SKM-1 (cell line): ENCODE results near the gene FCGBP.
A peak's percentile ranks its signal among the peaks of the same experiment; 100 is the strongest.
"Not testable (repeated sequence)": the region's sequence is repeated elsewhere in the genome, so short reads cannot be mapped to it uniquely, and the experiment has no call there.

Experiments
- DNase-seq: peaks from one replicate; lab custom pipeline; 2025; ENCODE audit not compliant: unreplicated experiment; lab: John Stamatoyannopoulos, UW

FCGBP gene

DNA sequence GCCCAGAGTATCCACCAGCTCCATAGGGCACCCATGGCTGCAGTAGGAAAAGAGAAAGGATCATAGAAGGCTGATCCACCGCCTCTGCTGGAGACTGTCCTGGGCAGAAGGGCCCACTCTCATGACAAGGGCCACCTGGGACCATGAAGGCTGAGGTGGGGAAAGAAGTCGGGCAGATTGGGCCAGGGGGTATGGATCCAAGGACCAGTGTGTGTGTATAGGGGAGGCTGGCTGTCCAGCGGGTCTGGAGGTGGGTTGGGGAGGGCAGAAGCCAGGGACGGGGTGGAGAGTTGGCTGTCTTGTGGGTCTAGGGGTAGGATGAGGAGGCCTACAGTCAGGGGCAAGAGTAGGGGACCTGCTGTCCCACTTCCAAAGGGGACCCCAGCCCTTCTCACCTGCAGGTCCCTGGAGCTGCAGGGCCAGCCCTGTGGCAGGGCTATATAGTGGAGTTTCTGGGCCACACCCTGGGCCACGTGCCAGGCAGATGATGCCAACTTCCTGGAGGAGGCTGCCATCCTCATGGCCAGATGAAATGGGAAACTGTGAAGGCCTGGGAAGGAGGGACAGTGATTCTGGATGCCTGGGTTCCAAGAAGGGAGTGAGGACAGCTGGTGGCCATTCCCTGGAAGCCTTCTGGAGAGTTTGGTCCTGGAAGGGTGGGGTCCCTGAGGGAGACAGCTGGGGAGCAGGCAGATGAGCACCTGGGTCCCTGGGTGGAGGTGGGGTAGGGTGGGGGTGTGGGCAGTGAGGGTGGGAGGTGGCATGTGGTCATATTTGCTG, at the start of gene FCGBP:
FCGBP (minus strand) TSS at position 51 of the 780 bp plus-strand sequence.
- no peak for DNase-seq

DNA sequence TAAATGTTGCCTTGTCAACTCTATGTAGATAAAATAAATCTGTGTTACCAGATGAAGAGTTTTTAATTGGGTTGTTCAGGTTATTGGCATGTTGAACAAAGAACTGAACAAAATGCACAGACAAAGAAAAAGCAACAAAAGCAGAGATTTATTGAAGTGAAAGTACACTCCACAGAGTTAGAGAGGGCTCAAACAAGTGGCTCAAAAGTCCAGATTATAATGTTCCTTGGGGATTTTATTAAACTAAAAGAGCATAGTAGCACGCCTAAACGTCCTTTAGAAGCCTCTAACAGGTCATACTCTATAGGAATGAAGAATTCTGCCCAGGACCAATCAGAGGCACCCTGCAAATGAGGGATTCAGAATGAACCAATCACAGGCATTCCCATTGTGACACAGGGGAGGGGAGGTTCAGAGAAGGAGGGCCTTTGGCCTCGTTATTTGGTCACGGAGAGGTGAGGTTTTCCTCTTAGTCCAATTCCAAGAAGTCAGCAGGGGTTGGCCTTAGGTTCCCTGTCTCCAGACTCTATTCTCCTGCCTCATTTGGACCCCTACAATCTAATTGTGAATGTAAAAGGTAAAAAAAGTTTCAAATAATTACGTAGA, 49.4 kb upstream of the FCGBP start:
- no peak for DNase-seq

DNA sequence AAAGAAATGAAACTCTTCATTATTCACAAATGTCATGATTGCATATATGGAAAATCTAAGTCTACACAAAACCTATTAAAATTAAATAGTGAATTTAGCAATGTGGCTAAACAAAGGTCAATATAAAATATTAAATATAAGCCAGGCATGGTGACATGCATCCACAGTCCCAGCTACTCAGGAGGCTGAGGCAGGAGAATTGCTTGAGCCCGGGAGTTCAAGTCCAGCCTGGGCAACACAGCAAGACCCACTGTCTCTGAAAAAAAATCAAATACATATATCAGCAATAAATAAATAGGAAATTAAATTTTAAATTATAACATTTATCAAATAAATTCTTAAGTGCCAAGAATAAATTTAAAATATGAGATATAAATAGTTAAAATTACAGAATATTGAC, 48.4 kb upstream of the FCGBP start:
- DNase-seq = no peak

DNA sequence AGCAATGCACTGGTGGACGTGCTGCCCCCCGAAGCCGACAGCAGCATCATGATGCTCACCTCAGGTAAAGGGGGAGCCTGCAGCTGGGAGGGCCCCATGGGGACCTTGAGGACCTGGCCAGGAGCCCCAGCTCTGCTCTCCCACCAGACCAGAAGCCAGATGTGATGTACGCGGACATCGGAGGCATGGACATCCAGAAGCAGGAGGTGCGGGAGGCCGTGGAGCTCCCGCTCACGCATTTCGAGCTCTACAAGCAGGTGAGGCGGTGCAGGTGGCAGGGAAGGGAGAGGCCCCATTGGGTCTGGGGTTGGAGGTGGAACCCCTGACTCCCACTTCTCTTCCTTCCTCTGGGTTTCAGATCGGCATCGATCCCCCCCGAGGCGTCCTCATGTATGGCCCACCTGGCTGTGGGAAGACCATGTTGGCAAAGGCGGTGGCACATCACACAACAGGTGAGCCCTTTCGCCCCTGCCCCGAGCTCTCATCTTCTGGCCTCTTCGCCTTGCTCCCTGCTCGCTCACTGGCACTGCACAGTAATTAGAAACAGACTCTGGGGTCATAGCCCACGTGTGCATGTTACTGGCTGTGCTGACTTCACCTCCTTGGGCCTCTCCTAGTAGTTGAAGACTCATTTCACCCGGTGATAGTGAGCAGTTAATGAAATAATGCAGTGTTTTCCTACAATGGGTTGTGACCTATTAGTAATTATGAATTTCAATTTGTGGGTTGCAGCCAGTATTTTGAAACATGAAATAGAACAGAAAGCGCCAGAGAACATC, 40.1 kb upstream of the FCGBP start:
- no peak for DNase-seq

DNA sequence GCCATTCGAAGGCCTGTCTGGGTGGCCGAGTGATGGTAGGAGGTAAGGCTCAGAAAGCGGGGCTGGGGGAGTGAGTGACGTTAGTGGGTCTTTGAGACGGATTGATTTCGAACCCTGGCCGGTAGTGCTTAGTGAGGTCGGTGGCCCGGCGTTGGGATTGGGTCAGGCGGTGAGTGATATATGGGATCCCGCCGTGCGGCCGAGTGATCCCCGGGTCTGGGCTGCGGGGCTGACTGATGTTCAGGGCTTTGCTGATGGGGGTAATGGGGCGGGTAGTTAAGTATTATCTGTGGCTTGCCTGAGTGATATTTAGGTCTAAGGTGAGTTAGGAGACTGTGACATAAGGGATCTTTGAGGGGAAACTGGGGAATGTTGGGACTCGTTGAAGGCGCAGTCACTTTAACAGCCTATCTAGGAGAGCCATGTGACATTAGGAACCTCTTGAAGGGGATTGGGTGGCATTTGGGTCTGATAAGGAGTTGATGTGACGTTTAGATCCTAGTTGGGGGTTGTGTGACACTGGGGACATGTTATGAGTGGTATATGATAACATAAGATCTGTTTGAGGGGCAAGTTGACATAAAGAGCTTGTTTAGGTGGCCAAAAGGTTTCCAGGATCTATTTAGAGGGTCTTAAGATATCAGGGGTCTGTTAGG, 37.1 kb upstream of the FCGBP start:
- no peak for DNase-seq

DNA sequence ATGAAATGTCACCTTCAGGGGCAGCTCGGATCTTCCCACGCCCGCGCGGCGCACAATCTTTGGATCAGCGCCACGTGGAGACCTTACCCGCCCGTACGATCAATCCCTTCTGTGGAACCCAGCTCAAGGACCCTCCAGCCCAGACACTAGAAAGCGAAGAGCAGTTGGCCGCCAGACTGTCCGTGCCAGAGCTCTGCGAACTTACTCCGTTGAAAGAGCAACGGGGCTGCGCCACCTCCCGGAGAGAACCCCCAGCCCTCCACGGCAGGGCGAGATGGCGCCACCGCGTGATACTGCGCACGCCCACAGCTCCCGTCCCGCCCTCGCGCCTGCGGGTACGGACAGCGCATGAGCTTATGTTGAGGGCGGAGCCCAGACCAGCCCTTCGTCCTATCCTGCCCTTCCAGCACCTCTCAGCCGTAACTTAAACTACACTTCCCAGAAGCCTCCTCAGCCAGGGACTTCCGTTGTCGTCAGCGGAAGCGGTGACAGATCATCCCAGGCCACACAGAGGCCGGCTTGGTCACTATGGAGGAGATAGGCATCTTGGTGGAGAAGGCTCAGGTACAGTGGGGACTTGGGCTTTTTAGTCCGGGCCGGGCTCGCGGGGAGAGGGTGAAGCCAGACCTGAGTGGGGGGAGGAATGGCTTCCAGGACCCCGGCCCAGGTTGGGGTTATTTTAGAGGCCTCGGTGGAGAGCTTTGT, 36.4 kb upstream of the FCGBP start, which contains the start of gene PSMC4:
PSMC4 (plus strand) TSS at position 491 of the 705 bp plus-strand sequence; CDS start at position 529, 38 bp downstream.
- peak; percentile 99 for DNase-seq

DNA sequence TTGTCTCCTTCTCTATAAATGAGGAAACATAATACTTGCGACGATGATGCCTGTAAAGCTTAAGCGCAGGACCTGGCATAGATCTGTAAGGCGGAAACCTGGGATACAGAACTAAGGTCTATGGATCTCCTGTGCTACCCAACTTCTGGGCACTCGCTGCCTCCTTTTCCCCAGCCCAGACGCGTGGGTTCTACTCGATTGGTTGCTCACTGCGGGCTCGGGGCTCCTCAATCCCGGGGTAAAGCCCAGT, 35.9 kb upstream of the FCGBP start:
- DNase-seq = no peak

DNA sequence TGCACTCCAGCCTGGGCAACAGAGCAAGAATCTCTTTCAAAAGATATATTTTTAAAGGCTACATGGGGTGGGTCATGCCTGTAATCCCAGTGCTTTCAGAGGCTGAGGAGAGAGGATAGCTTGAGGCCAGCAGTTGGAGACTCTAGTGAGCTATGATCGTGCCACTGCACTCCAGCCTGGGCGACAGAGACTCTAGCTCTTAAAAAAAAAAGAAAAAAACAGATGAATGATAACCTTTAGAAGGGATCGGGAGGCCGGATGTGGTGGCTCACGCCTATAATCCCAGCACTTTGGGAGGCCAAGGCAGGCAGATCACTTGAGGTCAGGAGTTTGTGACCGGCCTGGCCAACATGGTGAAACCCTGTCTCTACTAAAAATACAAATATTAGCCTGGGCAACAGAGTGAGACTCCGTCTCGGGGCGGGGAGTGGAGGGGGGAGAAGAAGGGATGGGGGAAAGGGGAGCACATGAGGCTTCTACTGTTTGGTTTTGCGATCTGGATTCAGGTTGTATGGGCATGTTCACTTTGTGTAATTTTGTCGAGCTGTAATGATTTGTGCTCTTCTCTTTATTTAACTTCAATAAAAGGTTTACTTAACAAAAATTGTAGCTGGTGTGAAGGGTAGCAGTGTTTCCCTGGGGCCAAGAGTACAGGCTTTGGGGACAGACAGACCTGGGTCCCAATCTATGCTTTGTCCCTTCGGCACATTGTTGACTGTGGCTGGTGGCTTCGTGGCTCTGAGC, 35.4 kb upstream of the FCGBP start:
- no peak for DNase-seq

DNA sequence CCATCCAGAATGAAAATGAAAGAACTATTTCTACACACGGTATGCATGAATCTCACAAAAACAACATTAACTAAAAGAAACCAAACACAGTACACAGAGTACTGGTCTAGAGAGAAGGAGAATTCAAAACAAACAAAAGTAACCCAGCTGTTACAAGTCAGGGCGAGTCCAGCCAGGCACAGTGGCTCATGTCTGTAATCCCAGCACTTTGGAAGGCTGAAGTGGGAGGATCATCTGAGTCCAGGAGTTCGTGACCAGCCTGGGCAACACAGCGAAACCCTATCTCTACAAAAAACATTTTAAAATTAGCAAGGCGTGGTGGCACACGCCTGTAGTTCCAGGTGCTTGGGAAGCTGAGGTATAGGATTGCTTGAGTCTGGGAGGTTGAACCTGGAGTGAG, 34.8 kb upstream of the FCGBP start:
- DNase-seq = no peak

DNA sequence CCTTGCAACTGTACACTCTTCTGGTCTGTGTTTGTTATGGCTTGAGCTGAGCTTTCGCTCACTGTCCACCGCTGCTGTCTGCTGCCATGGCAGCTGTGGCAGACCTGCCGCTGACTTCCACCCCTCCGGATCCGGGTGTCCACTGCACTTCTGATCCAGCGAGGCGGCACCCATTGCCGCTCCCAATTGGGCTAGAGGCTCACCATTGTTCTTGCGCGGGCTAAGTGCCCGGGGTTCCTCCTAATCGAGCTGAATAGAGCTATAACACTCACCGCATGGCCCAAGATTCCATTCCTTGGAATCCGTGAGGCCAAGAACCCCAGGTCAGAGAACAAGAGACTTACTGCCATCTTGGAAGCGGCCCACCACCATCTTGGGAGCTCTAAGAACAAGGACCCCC, 34.4 kb upstream of the FCGBP start:
- DNase-seq = no peak

DNA sequence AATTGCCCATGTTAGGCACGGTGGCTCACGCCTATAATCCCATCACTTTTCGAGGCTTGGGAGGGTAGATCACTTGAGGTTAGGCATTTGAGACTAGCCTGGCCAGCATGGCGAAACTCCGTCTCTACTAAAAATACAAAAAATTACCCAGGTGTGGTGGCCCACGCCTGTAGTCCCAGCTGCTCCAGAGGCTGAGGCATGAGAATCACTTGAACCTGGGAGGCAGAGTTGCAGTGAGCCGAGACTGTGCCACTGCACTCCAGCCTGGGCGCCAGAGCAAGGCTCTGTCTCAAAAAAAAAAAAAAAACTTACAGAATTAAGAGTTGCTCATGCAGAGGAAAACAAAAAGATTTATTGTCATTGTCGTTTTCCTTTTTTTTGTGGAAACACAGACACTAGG, 33.1 kb upstream of the FCGBP start:
- DNase-seq = no peak

DNA sequence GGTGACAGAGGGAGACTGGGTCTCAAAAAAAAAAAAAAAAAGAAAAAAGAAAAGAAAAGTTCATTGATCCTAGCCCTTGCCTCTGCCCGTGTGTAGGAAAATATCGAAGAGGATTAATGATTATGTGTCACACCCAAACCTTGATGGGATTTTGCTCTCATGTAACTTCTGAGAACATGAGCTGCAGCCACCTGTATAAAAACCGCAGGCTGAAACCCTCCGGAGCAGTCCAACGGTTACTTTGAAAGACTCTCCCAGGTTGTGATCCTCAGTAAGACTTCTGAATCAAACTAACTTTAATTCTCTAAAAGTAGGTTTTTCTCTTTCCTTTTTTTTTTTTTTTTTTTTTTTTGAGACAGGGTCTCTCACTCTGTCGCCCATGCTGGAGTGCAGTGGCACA, 32.2 kb upstream of the FCGBP start:
- no peak for DNase-seq

DNA sequence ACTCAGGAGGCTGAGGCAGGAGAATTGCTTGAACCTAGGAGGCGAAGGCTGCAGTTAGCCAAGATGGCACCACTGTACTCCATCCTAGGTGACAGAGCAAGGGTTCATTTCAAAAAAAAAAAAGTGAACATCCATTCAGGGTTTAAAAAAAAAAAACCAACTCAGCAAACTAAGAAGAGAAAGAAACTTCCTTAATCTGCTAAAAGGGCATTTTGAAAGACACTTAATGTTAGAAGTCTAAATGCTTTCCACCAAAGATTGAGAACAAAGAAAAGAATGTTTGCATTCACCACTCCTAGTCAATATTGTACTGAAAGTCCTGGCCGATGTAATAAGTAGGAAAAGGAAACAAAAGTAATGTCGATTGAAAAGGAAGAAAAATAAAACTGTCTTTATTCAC, 29.5 kb upstream of the FCGBP start:
- no peak for DNase-seq

DNA sequence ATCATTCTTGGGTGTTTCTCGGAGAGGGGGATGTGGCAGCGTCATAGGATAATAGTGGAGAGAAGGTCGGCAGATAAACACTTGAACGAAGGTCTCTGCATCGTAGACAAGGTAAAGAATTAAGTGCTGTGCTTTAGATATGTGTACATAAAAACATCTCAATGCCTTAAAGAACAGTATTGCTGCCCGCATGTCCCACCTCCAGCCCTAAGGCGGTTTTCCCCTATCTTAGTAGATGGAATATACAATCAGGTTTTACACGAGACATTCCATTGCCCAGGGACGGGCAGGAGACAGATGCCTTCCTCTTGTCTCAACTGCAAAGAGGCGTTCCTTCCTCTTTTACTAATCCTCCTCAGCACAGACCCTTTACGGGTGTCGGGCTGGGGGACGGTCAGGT, 25.0 kb upstream of the FCGBP start:
- DNase-seq = not testable (repeated sequence)

DNA sequence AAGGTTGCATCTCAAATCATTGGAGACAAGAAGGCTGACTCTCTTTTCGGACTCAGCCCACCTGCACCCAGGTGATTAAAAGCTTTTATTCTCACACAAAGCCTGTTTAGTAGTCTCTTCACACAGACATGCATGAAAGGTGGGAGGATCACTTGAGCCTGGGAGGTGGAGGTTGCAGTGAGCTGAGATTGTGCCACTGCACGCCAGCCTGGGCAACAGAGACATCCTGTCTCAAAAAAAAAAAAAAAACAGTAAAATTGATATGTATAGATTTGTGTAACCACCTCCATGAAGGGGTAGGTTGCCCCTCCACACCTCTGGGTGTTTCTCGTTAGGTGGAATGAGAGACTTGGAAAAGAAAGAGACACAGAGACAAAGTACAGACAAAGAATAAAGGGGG, 24.5 kb upstream of the FCGBP start:
- DNase-seq = not testable (repeated sequence)

DNA sequence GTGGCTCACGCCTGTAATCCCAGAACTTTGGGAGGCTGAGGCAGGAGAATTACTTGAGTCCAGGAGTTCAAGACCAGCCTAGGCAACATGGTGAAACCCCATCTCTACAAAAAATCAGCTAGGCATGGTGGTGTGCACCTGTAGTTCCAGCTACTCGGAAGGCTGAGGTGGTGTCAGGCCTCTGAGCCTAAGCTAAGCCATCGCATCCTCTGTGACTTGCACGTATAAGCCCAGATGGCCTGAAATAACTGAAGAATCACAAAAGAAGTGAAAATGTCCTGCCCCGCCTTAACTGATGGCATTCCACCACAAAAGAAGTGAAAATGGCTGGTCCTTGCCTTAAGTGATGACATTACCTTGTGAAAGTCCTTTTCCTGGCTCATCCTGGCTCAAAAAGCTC, 23.5 kb upstream of the FCGBP start:
- not testable (repeated sequence) for DNase-seq

DNA sequence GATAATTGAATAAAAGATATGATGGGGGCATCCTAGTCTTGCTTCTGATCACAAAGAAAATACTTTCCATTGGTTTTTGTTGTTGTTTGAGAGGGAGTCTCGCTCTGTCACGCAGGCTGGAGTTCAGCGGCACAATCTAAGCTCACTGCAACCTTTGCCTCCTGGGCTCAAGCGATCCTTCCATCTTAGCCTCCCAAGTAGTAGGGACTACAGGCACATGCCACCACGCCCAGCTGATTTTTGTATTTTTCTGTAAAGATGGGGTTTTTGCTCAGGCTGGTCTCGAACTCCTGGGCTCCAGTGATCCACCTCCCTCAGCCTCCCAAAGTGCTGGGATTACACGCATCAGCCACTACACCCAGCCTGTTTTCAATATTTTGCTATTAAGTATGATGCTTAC, 19.5 kb upstream of the FCGBP start:
- DNase-seq = no peak

DNA sequence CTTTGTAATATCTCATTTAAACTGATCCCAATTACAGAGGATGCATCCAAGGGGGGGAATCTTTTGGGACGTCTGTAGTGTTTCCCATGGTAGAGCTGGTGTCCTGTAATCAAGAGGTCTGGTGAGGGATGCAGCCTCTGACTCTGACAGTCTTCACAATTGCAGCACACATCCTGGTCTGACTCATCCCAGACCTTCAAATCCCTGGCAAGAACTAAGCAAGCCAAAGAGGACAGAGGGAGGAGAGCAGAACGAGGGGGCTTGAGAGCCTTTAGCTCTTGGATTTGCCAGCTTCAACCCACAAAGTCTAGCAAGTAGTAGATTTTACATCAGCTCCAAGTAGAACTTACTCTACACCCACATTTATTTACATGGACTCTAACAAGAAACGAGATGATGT, 17.3 kb upstream of the FCGBP start:
- no peak for DNase-seq

DNA sequence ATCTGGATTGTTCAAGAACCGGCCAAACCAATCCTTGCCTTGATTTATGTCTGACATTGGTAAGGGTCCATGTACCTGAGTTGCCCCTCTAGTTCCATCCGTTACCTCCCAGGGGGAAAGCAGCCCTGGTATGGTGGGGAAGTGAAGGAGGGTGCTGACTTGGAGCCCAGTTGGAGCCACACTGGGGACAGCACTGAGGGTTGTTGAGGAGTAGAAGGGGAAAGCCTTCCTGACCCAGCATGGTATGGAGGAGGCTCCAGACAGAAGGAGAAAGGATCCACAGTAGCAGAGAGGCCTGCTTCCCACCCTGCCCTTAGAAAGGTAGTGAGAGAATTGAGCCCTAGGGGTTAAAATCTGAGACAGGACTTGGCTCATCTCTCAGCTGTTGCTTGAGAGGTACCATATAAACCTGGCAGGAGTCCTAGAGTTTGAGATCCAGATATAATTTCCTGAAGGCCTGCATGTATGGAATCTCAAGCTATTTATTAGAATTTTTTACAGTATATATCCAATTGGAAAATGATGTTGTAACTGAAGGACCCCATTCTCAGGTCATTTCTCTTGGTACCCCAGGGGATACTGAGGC, 16.7 kb upstream of the FCGBP start:
- DNase-seq = no peak
